HTERT RPE-1 (cell line): ENCODE data around the gene DPP7.
"Not testable (repeated sequence)": the region's sequence is repeated elsewhere in the genome, so short reads cannot be mapped to it uniquely, and the experiment has no call there.

Experiments
- in situ Hi-C: fragments of 300-500 bp; cut with MboI; formaldehyde crosslinking; loops from 4 replicates; pipeline ENCODE4 v1.14.3; 2020; ENCODE audit warnings: low sequenced_read_pairs

The DPP7 gene

DNA sequence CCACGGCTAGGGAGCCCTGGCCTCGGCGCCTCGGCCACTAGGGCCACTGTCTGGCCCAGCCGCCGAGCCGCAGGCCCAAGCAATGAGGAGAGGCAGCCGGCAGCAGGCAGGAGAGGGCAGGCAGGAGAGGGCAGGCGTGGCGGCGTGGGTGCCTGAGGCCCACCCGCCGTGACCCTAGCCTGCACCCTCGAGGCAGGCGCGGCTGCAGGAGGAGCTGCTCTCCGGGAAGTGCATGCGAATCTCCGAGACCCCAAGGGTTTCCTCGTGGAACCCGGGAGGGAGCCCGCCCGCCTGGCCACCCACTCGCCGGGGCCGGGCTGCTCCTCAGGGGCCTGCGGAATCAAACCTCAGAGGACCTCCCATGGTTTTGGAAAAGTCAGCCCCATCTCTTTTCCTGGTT is 33.7 kb upstream of the DPP7 start:
- in situ Hi-C loops = no loop called here

DNA sequence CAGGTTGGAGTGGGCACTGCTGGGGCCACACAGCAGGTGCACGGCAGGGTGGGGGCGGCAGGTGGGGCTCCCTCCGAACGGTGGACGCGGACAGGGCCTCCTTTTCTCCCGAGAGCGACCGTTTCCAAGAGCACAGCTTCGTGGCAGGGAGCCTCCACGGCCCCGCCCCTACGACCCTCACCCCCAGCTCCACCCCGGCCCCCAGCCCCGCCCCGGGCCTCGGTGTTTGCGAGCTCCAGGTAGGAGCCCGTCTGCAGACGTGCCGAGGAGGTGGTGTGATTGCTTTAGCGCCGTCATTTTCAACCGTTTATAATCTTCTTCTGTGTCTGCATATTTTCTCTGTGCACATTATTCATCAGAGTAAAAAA is 33.2 kb upstream of the DPP7 start:
- in situ Hi-C loops = no loop called here

DNA sequence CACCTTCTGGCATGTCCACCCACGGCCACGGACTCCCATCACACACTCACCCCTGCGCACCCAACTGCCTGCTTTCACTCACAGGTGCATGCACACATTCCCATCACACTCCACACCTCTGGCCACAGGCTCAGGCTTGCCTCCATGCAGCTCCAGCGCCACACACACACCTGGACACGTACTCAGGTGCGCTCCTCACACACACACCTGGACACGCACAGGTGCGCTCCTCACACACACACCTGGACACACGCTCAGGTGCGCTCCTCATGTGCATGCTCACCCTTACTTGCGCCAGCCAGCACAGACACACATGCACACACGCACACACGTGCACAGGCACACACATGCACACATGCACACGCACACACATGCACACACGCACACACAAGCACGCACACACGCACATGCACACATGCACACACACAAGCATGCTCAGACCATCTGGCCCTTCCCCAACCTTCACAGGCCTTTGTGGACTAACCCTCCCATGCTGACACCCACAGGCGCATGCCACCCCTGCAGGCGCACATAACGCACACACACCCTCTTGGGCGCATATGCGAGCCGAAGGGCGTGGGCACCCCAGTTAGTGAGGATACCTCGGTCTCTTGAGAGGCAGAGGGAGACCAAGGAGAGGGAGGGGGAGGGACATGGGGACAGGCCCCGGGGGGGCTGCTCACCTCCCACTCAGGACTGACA is 32.7 kb upstream of the DPP7 start:
- in situ Hi-C loops = no loop called here

- in situ Hi-C loops = no loop called here
Observed at GRCh38 chr9:137146527-137146918, 32.0 kb upstream of the DPP7 start.

- in situ Hi-C loops = no loop called here
Observed at GRCh38 chr9:137145731-137146526, 31.4 kb upstream of the DPP7 start.

- in situ Hi-C loops = no loop called here
Observed at GRCh38 chr9:137143459-137143858, 28.9 kb upstream of the DPP7 start.

DNA sequence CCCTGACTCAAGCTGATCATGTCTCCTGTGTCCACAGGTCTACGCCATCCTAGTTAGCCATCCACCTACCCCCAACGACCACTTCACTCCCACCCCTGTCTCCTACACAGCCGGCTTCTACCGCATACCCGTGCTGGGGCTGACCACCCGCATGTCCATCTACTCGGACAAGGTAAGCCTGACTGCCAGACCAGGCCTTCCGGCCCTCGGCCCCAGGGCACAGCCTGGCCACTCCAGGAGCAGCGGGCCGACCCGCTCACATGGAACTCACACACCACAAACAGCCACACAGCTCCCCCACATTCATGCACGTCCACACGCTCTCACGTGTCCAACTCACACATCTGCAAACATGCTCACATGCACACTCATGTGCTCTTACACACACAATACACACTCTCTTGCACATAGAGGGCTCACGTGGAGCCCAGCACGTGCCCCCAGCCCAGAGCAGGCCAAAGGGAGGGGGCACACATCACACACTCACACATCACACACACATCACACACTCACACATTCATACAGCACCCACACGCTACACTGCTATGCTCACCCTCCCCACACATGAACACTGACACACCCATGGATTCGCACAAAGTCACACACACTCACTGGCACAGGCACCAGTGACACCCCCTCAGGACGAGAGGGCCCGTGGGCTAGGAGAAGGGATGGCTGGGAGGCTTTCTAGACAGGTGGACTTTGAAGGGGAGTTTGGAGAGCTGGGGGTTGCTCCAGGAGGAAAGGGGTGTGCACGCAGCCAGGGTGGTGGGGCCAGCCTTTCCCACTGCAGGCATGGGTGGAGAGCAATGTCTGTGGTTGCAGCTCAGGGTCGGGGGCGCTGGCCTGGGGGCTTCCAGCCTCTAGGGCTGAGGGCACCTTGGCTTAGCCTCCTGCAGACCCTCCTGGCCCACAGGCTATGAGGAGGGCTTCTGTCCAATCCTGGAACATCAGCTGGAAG is 27.7 kb upstream of the DPP7 start:
- in situ Hi-C loops = no loop called here

- in situ Hi-C loops = no loop called here
Observed at GRCh38 chr9:137141050-137141810, 26.7 kb upstream of the DPP7 start.

DNA sequence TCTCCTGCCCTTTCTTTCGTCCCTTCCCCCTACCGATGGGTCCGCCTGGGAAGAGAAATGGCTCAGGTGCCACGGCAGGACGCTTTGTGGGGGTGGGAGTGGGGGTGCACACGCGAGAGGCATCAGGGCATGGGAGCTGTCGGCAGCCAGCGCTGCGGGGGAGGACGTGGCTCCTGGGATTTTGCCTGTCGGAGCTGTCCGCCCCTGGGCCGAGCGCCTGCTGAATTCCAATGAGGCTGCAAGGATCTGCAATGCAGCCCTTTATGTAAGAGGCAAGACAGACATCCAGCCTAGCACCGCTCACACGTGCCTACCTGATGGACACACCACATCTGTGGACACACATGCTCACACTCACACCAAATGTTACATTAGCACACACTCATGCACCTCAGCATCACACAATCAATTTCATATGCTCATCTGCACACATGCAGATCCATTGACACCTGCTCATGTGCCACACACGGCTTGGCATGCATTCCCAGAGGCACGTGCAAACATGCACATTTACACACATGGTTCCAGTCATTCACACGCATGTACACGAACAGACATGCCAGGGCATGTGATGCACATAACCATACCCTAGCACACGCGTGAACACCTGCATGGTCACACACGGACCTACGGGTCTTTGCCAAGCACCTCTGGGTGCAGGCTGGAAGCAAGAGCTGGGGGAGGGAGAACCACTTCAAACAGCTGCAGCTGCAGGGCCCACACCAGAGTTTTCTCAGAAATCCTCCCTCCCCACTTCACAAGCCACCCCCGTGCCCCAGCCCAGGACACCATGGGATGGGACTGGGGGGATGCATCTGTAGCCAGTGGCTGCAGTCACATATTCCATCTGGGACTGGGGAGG is 25.8 kb upstream of the DPP7 start:
- in situ Hi-C loops = no loop called here

DNA sequence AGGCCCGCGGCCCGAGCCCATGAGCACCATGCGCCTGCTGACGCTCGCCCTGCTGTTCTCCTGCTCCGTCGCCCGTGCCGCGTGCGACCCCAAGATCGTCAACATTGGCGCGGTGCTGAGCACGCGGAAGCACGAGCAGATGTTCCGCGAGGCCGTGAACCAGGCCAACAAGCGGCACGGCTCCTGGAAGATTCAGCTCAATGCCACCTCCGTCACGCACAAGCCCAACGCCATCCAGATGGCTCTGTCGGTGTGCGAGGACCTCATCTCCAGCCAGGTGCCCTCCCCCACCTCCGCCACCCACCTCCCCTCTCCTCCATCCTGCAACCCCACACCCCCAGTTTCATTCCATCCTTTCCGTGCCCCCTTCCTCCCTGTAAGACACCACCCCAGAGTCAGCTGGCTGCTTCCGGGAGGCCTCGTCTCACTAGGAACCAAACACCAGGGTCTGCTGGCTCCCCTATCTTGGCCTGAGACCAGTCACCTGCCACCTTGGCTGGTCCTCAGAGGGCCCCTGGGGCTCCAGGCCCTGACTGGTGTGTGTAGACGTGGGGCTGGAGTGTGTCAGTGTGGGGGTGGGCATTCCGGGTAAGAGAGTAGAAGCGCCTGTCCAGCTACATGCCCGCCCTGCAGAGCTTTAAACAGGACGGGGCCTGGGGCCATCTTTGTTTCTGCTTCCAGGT is 25.1 kb upstream of the DPP7 start:
- in situ Hi-C loops = no loop called here

GRCh38 chr9:137138722-137139467 is 24.4 kb upstream of the DPP7 start, which contains the start of gene GRIN1:
GRIN1 (plus strand) TSS chr9:137139154; CDS start chr9:137139487, 333 bp downstream.
- in situ Hi-C loops = no loop called here

DNA sequence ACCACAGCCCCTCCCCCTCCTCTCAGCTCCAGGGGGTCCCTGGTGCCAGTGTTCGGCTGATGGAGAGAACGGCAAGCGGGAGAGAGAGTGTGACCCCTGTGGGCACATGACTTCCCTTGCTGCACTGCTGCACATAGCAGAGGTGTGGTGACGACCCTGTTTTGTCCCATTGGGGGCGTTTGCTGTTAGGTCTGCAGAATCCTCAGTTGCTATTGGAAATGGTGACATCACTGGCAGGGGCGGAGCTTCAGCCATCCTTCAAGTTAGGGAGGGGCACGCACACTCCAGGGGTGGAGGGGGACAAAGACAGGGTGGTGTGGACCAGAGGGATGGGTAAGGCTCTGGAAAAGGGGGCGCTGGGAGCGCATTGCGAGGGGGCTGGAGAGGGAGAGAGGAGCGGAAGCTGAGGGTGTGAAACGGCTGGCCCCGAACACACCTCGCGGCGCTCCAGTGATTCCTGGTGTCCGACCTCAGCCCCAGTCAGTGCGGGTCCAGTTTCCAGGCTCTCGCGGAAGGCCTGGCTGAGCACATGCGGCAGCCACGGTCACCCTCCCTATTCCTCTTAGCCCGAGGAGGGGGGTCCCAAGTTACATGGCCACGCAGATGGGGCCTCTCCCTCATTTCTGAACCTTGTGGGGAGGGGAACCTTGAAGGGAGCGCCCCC is 23.7 kb upstream of the DPP7 start:
- in situ Hi-C loops = no loop called here

DNA sequence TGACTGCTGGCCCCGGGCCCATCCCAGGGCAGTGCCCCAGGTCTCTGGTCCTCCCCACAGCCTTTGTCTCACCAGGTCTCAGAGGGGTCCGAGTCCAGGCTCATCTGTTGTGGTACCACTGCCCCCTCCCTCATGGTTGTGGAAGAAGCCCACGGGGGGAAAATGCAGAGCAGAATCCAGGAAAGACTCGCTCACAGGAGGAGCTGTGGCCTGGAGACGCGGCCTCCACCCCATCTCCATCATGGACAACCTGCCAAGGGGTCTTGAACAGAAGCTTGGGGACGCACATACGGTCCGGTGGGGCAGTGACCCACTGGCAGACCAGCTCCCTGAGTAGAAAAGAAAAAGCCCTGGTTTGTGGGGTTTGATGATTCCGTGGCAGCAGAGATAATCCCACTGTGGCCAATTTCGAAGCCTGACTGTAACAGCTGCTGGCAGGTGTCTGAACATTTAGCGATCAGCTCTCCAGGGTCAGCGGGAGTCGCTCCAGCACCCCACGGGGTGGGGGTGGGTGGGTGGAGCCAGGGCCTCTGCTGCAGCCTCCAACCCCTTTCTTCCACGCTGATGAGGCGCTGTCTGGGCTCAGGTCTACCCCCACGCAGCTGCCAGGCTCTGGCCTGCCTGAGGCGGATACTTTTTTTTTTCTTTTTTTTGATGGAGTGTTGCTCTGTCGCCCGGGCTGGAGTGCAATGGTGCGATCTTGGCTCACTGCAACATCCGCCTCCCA is 22.5 kb upstream of the DPP7 start:
- in situ Hi-C loops = no loop called here

GRCh38 chr9:137136261-137136880 is 21.8 kb upstream of the DPP7 start:
- in situ Hi-C loops = no loop called here

DNA sequence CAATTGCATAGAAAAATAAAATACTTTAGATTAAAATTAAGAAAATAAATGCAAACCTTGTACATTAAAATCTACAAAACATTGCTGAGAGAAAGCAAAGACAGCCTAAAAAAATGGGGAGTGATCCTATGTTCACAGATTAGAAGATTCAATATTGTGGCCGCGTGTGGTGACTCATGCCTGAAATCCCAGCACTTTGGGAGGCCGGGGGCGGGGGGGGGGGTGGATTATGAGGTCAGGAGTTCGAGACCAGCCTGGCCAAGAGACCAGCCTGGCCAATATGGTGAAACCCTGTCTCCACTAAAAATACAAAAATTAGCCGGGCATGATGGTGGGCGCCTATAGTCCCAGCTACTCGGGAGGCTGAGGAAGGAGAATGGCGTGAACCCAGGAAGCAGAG is 20.6 kb upstream of the DPP7 start:
- in situ Hi-C loops = not testable (repeated sequence)

DNA sequence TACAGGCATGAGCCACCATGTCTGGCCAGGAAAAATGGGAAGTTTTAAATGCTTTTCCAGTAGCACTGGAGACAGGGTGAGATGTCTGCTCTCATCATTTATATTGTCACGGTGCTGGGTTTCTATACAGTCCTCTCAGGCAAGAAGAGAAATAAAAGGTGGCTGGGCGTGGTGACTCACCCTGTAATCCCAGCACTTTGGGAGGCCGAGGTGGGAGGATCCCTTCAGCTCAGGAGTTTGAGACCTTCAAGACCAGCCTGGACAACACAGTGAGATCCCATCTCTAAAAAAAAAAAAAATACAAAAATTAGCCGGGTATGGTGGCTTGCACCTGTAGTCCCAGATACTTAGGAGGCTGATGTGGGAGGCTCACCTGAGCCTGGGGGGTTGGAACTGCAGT is 19.7 kb upstream of the DPP7 start:
- in situ Hi-C loops = no loop called here
